OCI-LY3 (cell line): ENCODE results near the gene CCDC92.
A peak's percentile ranks its signal among the peaks of the same experiment; 100 is the strongest.

Experiments used
- H2AFZ ChIP-seq: fragments of 200-600, 300-600 bp; shearing (Covaris generic); 2 replicates; pipeline ENCODE4 v1.6.0; 2014; ENCODE audit warnings: antibody characterized with exemption, low read depth, low read length
- H3K27ac ChIP-seq: fragments of 200-600, 300-600 bp; sonication (generic); 2 replicates; pipeline ENCODE4 v1.5.1; 2014; ENCODE audit warnings: mild to moderate bottlenecking, low read length, moderate library complexity, mixed read lengths
- H3K27me3 ChIP-seq: fragments of 200-600, 300-600 bp; sonication (generic); 2 replicates; pipeline ENCODE4 v1.6.1; 2014; ENCODE audit warnings: low read depth, low read length, mixed read lengths
- H3K36me3 ChIP-seq: fragments of 200-600, 300-600 bp; sonication (generic); replicated peaks from 2 replicates; pipeline ENCODE3; 2014; ENCODE audit warnings: low read depth, low read length, mixed read lengths
- H3K4me1 ChIP-seq: fragments of 300-600, 200-600 bp; sonication (generic); 2 replicates; pipeline ENCODE4 v1.6.1; 2014; ENCODE audit warnings: low read length, mixed read lengths
- H3K4me2 ChIP-seq: fragments of 200-600, 300-600 bp; sonication (generic); 2 replicates; pipeline ENCODE4 v1.6.1; 2014; ENCODE audit warnings: low read length, mixed read lengths
- H3K4me3 ChIP-seq: fragments of 300-600, 200-600 bp; sonication (generic); 2 replicates; pipeline ENCODE4 v1.5.1; 2014; ENCODE audit warnings: antibody characterized with exemption, mild to moderate bottlenecking, low read length, moderate library complexity
- H3K79me2 ChIP-seq: fragments of 300-600, 200-600 bp; shearing (Covaris generic); 2 replicates; pipeline ENCODE4 v1.6.1; 2014; ENCODE audit warnings: mild to moderate bottlenecking, low read length, mixed read lengths
- H3K9ac ChIP-seq: fragments of 300-600, 200-600 bp; shearing (Covaris generic); 2 replicates; pipeline ENCODE4 v1.6.0; 2014; ENCODE audit warnings: mild to moderate bottlenecking, low read length, moderate library complexity
- H3K9me3 ChIP-seq: fragments of 200-600, 300-600 bp; shearing (Covaris generic); 2 replicates; pipeline ENCODE4 v1.6.1; 2014; ENCODE audit warnings: low read length, mixed read lengths; ENCODE audit not compliant: insufficient read depth
- H4K20me1 ChIP-seq: fragments of 200-600, 300-600 bp; sonication (generic); 2 replicates; pipeline ENCODE4 v1.6.1; 2016; ENCODE audit warnings: low read length, mixed read lengths; ENCODE audit not compliant: insufficient read depth
- CTCF ChIP-seq: fragments of 200-600, 300-600 bp; sonication (generic); IDR thresholded peaks from 2 replicates; pipeline ENCODE4 v1.5.1; 2014; ENCODE audit warnings: antibody characterized with exemption, low read length, low read depth
- EZH2phosphoT487 ChIP-seq: fragments of 200-600 bp; shearing (Covaris generic); IDR thresholded peaks from 2 replicates; pipeline ENCODE4 v1.6.1; 2018; ENCODE audit warnings: antibody characterized with exemption, mixed run types, low read depth

The CCDC92 gene

GRCh38 chr12:123983822-123984485, 11.3 kb upstream of the CCDC92 start:
- Histone ChIP-seq H3K4me2 (no peak overlapping the region), H2AFZ (no peak overlapping the region), H3K36me3 (peaks cover 16% of the 10 kb centered on the region), H3K9me3 (no peaks in the 10 kb centered on the region), H3K9ac (no peak overlapping the region), H3K27me3 (no peaks in the 10 kb centered on the region), H3K79me2 (peaks cover 13% of the 10 kb centered on the region), H3K4me1 (no peaks in the 10 kb centered on the region), H3K27ac (no peak overlapping the region), H4K20me1 (peaks cover 35% of the 10 kb centered on the region), H3K4me3 (no peak overlapping the region)
- TF ChIP-seq CTCF (peak; percentile 68), EZH2phosphoT487 (no peak)

- no peak overlapping the region for H3K4me3 ChIP-seq
- no peaks in the 10 kb centered on the region for H3K27me3 ChIP-seq
- H3K4me1 ChIP-seq, result no peaks in the 10 kb centered on the region
- no peak for TF ChIP-seq CTCF
- TF ChIP-seq EZH2phosphoT487, result no peak
- H3K4me2 ChIP-seq, result no peak overlapping the region
- peaks cover 13% of the 10 kb centered on the region for H3K79me2 ChIP-seq
- H3K9ac ChIP-seq, result no peak overlapping the region
- H3K36me3 ChIP-seq, result peaks cover 14% of the 10 kb centered on the region
- H2AFZ ChIP-seq, result no peak overlapping the region
- H3K27ac ChIP-seq, result no peak overlapping the region
- no peaks in the 10 kb centered on the region for H3K9me3 ChIP-seq
- peaks cover 30% of the 10 kb centered on the region for H4K20me1 ChIP-seq
Measured at GRCh38 chr12:123982269-123982668, 9.6 kb upstream of the CCDC92 start.

GRCh38 chr12:123979566-123979965, 6.9 kb upstream of the CCDC92 start:
- Histone ChIP-seq H3K4me1 (peaks cover 4% of the 10 kb centered on the region), H3K79me2 (peaks cover 11% of the 10 kb centered on the region), H3K27ac (no peak overlapping the region), H3K9me3 (no peaks in the 10 kb centered on the region), H3K9ac (no peak overlapping the region), H3K27me3 (no peaks in the 10 kb centered on the region), H3K36me3 (peaks cover 17% of the 10 kb centered on the region), H2AFZ (no peak overlapping the region), H3K4me3 (no peak overlapping the region), H3K4me2 (no peak overlapping the region), H4K20me1 (peaks cover 11% of the 10 kb centered on the region; the same call in 1 of the 2 replicates)
- TF ChIP-seq EZH2phosphoT487 (no peak), CTCF (no peak)

GRCh38 chr12:123976227-123976826, 3.7 kb upstream of the CCDC92 start:
- Histone ChIP-seq H3K4me1 (peaks cover 12% of the 10 kb centered on the region), H3K9me3 (no peaks in the 10 kb centered on the region), H3K79me2 (peaks cover 18% of the 10 kb centered on the region), H3K27me3 (no peaks in the 10 kb centered on the region), H3K36me3 (peaks cover 17% of the 10 kb centered on the region), H3K4me3 (no peak overlapping the region), H3K4me2 (no peak overlapping the region), H3K9ac (no peak overlapping the region), H3K27ac (no peak overlapping the region), H2AFZ (no peak overlapping the region), H4K20me1 (no peaks in the 10 kb centered on the region)
- no peak for TF ChIP-seq CTCF
- no peak for TF ChIP-seq EZH2phosphoT487
